ENCODE measurements around the gene NEUROG3. TPM values are rescaled to one million over a fixed set of nuclear protein-coding genes. Genes with fewer than 3 reads are reported as not detected.
"Not testable (repeated sequence)": the region's sequence is repeated elsewhere in the genome, so short reads cannot be mapped to it uniquely, and the experiment has no call there.

NEUROG3 gene
- total RNA-seq, 1 donor from 2014 or later: 0.71 TPM

GRCh38 chr10:69572159-69573055 lies 815 bp downstream of the NEUROG3 start:
- DNase-seq (ENCODE audit: low spot score): no peak

- DNase-seq (ENCODE audit: low spot score): no peak
Measured at GRCh38 chr10:69571618-69572158, 1.5 kb downstream of the NEUROG3 start.

DNA sequence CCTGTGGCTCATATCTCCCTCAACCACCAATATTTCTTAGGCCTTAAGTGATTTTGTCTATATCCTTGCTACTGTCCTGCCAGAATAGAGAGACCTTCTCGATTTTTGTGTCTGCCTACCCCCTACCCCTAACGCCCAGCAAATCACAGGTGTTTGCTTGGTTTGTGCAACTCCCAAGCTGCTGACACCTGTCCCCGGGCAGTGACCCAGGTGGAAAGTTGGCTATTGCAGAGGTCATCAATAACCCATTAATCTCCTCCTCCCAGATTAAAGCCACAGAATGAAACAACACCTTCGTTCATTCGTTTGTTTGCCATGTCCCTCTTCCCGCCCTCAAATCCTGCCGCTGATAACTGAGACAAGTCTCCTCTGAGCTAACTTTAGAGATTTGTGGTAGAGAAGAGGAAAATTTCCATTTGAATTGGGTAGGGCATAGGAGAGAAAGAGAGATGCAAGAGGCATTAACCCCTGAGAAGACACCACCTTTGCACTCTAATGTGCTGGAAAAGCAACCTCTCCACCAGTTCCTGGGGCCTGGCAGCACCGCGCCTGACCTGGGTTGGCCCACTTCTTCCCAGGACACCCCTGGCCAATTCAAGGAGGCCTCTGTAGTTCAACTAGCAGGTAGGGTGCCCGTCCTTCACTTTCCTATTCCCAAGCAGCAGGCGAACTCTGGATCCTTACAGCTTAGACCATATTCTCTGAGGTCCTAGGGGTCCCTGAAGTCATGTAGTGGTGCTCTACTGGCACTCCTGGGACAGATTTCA lies 3.0 kb downstream of the NEUROG3 start:
- DNase-seq (ENCODE audit: low spot score): no peak

- DNase-seq (ENCODE audit: low spot score): no peak
Measured at GRCh38 chr10:69569396-69569934, 3.8 kb downstream of the NEUROG3 start.

DNA sequence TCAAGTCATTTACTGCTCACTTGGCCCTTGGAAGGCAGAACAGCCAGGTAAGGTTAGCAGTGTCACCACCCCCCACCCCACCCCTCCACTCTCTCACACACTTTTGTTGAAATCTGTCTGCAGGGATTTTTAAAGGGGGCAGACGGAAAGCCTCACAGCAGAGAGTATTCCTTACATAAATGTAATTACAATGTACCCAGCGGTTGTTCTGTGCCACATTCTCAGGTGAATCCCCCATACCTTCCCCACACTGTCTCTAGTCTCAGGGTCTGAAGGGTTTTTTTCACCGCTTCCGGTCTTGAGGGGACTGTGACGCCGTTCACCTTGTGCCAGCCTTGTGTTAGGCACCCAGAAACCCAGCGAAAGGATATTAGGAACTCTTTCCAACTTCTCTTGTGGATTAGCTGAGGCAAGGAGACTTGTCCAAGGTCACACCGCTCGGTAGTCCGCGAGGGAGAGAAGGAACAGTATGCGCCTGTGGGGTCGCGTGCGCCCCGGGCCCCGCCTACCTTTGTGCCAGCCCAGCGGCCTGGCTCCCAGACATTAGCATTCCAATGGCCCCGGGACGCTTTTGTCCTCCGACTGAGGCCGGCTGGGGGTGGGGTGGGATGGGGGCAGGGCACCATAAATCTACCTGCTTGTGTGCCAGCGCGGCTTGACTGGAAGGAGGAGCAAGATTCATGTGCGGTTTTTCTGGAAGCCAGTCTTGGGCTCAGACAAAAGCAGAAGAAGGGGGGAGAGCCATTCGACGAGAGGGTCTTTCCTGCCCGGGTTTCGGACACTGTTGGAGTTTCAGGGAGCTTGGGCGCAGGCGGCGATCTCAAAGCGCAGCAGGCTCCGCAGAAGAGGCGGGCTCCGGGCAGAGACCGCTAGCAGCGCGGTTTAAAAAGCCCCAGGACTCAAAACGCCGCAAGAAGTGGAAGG lies 4.5 kb downstream of the NEUROG3 start:
- no peak for DNase-seq (ENCODE audit: low spot score)

GRCh38 chr10:69567920-69568319 lies 5.3 kb downstream of the NEUROG3 start:
- no peak for DNase-seq (ENCODE audit: low spot score)

- DNase-seq (ENCODE audit: low spot score): no peak
Measured at GRCh38 chr10:69562731-69563254, 10.4 kb downstream of the NEUROG3 start.

- DNase-seq (ENCODE audit: low spot score): no peak
Measured at GRCh38 chr10:69559525-69559924, 13.7 kb downstream of the NEUROG3 start.

DNA sequence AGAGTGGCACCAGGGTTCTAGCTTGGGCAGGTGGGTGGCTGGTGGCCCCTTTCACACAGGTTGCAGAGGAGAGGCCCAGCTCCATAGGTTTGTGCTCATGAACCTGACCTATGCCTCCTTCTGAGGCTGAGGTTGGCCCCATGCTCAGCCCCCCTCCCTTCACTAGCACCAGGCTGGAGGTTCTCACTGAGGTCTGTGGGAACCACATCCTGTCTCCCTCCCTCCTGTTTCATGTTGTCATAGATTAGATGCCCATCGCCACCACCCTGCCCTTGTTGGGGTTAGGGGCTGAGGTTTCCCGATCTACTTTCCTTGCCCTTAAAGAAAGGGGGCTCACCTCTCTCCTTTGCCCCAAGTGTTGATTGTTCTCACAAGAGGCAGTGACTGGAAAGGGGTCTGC lies 14.7 kb downstream of the NEUROG3 start:
- no peak for DNase-seq (ENCODE audit: low spot score)

GRCh38 chr10:69554611-69555010 lies 18.6 kb downstream of the NEUROG3 start:
- no peak for DNase-seq (ENCODE audit: low spot score)

- DNase-seq (ENCODE audit: low spot score): no peak
Measured at GRCh38 chr10:69553328-69553727, 19.9 kb downstream of the NEUROG3 start.

GRCh38 chr10:69552268-69552667 lies 21.0 kb downstream of the NEUROG3 start:
- DNase-seq (ENCODE audit: low spot score): no peak

GRCh38 chr10:69549959-69550358 lies 23.3 kb downstream of the NEUROG3 start:
- no peak for DNase-seq (ENCODE audit: low spot score)

DNA sequence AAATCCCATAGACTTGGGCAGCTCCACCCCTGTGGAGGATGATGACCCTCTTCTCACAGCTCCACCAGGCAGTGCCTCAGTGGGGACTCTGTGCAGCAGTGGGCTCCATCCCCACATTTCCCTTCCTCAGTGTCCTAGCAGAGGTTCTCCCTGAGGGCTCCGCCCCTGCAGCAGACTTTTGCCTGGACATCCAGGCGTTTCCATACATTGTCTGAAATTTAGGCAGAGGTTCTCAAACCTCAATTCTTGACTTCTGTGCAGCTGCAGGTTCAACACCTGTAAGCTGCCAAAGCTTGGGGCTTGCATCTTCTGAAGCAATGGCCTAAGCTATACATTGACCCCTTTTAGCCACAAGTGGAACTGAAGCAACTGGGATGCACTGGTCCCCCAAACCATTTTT lies 31.8 kb downstream of the NEUROG3 start:
- no peak for DNase-seq (ENCODE audit: low spot score)

DNA sequence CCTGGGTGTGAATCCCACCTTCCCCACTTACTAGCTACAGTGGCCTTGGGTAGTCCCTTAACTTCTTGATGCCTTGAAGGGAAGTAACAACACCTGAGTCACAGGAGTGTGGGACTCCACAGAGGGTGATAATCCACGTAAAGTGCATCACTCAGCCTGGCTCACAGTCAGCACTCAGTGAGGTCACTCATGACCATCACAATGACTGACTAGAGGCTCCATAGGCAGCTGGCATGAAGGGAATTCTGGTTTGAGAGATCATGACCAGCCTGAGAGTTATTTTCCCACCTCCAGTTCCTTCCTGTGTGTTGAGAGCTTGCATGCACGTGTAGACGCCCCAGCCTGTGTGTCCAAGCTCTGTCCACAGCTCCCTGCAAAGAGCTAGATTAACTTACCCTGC lies 34.8 kb downstream of the NEUROG3 start:
- no peak for DNase-seq (ENCODE audit: low spot score)

DNA sequence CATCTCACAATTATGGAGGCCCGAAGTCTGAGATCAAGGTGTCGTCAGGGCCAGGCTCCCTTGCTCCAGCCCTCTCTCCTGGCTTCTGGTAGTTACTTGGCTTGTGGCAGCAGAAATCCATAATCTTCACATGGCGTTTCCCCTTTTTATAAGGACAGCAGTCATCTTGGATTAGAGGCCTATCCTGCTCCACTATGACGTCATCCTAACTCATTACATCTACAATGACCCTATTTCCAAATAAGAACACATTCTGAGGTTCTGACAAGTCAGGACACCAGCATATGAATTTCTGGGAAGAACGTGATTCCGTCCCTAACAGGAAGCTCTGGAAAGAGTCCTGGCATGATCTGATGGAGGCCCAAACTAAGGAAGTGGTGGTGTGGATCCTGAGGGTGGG lies 35.8 kb downstream of the NEUROG3 start:
- no peak for DNase-seq (ENCODE audit: low spot score)

DNA sequence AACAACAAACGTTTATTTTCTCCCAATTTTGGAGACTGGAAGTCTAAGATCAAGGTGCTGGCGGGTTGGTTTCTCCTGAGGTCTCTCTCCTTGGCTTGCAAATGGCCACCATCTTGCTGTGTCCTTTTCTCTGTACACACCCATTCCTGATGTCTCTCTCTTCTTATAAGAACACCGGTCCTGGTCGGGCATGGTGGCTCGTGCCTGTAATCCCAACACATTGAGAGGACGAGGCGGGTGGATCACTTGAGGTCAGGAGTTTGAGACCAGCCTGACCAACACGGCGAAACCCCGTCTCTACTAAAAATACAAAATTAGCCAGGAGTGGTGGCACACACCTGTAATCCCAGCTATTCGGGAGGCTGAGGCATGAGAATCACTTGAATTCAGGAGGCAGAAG lies 36.7 kb downstream of the NEUROG3 start:
- DNase-seq (ENCODE audit: low spot score): not testable (repeated sequence)

- no peak for DNase-seq (ENCODE audit: low spot score)
Measured at GRCh38 chr10:69533658-69534057, 39.6 kb downstream of the NEUROG3 start.

GRCh38 chr10:69527961-69528360 lies 45.3 kb downstream of the NEUROG3 start:
- DNase-seq (ENCODE audit: low spot score): no peak

Measured in mesenteric fat pad (tissue), 1 donor.